NCI-H146 (cell line): ENCODE results near the gene COL6A2.
"Not testable (repeated sequence)": the region's sequence is repeated elsewhere in the genome, so short reads cannot be mapped to it uniquely, and the experiment has no call there.

ENCODE experiments used
- DNase-seq: peaks from one replicate; lab custom pipeline; 2025; lab: John Stamatoyannopoulos, UW

The COL6A2 gene

DNA sequence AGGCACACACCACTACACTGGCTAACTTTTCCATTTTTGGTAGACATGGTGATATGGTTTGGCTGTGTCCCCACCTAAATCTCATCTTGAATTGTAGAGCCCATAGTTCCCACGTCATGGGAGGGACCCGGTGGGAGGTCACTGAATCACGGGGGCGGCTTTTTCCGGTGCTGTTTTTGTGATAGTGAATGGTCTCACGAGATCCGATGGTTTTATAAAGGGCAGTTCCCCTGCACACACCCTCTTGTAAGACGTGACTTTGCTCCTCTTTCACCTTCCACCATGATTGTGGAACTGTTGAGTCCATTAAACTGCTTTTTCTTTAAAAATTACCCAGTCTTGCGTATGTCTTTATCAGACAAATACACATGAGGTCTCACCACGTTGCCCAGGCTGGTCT lies 58.8 kb downstream of the COL6A2 start:
- no peak for DNase-seq

DNA sequence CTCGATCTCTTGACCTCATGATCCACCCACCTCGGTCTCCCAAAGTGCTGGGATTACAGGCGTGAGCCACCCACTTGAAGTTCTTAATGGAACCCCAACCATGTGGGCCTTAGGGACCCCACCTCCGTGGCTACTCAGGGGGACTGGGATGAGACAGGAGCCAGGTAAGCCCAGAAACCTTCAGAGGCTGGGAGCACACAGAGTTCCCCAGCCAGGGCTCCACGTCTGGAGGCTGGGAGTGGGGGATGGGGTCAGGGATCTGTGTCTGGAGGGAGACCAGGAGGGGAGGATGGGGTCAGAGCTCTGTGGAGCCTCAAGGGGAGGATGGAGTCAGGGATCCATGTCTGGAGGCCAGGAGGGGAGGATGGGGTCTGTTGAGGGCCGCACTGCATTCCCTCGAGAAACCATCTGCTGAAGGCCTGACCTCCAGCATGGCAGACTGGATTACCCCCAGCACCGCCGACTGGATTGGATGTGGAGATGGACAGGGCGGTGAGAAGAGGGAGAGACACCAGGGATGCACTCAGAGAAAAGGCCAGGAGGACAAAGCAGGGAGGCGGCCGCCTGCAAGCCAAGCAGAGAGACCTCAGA lies 59.6 kb downstream of the COL6A2 start:
- DNase-seq: no peak

DNA sequence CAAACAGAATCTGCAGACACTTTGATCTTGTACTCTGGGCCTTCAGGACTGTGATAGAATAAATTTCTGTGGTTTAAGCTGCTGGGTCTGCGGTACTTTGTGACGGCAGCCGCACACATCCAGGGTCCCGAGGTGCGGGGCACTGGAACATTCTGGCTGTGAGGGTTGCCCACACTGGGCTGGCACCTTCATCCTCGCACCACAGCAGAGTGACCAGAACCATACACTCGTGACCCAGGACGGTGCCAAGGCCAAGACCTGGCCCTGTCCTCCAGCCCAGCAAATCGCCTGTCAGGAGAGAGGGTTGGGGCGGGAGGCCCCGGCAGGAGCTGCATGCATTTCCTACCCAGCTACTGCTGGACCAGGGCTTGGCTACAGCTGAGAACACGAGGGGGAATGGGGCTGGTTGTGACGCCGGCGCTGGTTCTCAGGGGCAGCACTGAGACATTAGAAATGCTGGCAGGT lies 60.1 kb downstream of the COL6A2 start:
- no peak for DNase-seq

DNA sequence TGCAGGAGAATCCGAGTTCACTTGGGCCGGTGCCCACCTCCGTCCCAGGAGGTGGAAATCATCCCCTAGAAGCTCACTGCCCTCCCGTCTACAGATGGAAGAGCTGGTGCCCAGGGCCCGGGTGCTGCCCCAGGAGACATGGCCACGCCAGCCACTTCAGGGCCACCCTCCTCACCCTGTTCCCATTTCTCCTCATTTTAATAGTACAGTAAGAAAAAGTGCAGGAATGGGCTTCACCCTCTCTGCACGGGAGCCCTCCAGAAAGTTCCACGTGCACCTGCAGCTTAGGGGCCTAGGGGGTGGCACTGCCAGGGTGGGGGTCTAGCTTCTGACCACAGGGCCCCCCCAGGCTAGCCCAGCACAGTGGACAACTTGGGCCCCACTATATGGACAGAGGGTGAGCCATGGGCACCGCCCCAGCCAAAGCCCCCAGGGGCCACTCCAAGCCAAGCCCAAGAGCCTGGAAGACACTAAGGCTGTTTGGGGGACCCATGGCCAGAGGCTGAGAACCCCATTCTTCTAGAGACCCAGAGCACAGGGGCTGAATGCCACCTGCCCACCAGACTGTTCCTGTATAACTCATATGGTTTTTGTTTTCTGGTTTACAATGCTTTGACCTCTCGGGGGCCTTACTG lies 60.9 kb downstream of the COL6A2 start:
- no peak for DNase-seq

DNA sequence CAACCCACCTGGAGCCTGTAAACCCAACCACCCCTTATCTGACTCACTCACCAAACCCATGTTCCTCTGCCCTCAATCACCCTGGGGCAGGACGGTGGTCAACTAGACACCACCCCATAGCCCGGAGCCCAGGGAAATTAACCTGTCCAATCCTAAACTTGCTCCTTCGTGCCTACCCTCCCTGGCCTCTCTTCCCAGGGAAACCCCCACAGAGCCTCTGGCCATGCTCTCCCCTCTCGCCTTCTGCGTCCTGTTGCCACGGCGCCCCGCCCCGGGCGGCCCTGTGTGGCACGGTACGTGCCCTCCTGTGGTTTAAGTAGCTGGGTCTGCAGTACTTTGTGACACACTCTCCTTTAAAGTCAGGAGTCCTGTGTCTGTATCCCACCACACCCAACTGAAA lies 61.5 kb downstream of the COL6A2 start:
- no peak for DNase-seq

DNA sequence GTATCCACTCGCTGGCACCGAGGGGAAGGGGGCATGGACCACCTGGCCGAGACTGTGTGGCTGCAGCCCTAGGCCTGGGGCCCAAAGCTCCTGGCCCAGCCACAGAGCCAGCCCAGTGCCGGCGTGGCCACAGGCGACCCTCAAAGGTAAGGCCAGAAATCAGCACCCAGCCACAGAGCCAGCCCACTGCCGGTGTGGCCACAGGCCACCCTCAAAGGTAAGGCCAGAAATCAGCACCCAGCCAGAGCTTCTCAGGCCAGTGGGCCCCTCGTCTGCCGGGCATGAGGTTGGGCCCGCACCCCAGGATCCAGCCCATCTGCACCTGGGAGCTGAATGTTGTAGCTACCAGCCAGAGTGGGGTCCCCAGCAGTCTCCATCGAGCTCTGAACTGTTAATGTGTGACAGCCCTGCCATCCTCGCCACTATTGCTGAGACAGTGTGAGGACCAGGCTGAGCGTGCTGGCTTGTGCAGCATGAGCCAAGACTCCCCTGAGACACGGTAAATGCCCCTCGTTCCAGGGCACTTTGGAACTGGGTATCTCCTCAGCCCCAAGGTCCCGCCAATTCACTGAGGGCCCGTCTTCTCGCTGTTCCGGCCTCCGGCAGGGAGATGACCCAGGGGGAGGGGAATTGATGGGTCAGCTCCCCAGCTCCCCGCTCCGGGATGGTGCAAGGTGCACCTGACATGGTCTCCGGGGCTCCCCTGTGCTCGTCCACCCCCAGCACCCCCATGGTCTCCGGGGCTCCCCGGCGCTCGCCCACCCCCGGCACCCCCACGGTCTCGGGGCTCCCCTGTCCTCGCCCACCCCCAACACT lies 62.1 kb downstream of the COL6A2 start:
- DNase-seq: no peak

DNA sequence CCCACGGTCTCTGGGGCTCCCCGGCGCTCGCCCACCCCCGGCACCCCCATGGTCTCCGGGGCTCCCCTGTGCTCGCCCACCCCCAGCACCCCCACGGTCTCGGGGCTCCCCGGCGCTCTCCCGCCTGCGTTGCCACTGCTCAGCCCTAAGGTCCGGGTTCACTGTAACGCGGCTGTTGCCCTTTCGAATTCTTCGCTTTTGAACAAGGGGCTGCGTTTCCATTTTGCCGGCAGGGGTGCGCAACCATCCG lies 62.7 kb downstream of the COL6A2 start:
- DNase-seq: no peak

DNA sequence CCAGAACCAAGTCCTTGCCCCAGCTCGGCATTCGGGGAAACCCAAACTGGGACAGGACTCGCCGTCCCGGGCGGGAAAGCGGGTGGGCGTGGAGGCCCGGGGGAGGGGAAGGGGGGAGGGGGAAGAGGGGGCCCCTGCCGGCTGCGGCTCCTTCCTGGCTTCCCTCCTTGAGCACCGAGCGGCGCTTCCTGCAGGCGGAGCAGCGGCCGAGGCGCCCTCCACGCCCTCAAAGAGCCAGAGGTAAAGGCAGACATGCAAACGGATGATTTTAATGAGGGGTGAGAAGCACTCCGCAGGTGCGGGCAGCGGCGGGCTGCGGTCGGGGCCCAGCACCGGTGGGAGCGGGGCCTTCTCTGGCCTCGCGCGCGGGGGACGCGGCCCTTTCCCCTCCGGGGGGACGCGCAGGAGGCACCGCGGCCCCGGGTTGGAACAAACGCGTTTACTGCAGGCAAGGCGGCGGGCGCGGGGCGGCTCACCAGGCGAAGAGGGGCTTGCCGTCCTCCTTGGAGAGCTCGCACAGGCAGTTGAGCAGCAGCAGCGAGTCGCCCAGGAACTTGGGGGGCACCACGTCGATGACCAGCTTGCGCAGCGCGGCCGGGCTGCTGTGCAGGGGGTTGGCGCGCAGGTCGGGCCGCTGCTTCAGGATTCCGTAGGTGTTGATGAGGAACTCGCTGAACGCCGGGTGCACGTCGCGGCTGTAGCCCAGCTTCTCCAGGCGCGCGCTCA lies 63.2 kb downstream of the COL6A2 start:
- DNase-seq: peak; percentile 21

DNA sequence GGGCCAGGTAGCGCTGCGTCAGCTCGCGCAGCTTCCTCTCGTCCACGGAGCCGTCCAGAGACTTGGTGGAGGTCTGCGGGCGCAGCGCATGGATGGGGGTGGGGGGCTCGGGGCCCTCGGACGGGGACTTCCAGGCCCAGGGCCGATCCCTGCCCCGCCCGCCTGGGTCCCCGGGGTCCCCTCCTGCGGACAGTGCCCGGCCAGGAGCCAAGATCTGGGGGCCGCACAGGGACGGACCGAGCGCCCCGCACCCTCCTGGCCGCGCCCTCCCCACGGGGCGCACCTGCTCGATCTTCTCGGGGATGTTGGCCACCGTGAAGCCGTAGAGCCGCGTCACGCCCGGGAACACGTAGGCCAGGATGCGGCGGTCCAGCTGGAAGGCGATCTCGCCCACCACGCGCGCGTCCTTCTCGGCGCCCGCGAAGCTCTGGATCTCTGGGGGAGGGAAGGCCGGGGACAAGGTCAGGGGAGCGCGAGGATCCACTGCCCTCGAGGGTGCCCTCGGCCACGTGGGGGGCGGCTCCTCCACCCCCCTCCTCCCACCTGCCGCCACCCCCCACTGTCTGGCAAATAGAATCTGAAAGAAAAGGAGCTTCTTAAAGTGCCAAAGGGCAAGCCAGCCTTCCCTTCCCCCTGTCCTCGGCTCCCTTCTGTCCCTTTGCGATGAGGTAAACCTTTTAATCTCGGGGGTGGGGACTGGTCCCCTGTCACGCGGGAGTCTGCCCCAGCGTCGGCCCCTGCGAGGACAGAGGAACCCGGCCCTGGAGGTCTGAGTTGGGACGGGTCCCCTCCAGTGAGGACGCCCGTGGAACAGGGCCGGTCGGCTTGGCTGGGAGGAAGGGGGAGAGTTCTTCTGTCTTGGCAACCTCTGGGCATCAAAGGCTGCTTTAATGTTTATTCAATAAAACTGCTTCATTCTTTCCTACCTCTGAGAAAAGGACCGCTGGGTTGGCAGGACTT lies 64.0 kb downstream of the COL6A2 start:
- DNase-seq: no peak

DNA sequence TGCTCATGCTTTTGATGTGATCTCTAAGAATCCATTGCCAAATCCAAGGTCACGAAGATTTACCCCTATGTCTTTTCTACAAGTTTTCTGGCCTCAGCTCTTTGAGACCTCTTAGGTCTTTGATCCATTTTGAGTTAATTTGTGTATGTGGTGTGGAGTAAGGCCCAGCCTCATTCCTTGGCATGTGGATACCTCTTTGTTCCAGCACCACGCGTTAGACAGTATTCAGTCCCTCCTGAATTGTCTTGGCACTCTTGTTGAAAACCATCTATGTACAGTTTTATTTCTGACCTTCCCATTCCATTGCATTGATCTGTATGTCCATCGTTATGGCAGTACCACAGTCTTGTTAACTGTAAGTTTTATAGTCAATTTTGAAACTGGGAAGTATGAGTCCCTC lies 65.5 kb downstream of the COL6A2 start:
- no peak for DNase-seq

DNA sequence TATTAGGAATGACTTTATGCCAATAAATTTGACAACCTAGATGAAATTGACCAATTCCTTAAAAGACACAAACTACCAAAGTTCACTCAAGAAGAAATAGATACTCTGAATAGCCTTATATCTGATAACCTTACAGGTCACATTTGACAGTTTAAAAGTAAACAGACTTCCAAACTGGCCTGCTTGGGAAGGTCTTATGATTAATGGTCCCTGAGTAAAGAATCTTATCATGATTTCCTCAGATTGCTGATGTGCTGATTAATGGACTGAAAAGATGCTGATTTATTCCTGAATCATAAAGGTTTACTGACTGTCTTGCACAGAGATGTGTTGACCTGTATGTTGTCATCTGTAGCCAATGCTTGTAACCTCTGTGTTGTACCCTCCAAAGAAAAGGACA lies 67.2 kb downstream of the COL6A2 start:
- DNase-seq: no peak

DNA sequence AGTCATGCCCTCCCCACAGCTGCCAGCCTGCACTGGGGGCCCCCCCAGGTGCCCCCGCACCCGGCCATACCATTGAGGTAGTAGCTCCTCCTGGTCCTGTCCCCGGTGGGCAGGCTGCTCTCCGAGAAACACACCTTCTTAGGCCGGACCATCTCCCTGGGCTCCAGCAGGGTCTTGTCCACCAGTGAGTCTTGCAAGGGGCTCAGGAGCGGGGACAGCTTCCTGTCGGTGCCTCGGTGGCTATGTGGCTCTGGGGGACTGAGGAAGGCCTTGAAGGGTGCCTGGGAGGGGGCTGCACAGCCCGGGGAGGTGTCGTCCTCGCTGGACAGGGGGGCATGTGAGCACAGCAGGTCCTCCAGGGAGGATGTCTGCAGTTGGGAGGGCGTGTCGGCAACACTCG lies 70.3 kb downstream of the COL6A2 start:
- DNase-seq: no peak

DNA sequence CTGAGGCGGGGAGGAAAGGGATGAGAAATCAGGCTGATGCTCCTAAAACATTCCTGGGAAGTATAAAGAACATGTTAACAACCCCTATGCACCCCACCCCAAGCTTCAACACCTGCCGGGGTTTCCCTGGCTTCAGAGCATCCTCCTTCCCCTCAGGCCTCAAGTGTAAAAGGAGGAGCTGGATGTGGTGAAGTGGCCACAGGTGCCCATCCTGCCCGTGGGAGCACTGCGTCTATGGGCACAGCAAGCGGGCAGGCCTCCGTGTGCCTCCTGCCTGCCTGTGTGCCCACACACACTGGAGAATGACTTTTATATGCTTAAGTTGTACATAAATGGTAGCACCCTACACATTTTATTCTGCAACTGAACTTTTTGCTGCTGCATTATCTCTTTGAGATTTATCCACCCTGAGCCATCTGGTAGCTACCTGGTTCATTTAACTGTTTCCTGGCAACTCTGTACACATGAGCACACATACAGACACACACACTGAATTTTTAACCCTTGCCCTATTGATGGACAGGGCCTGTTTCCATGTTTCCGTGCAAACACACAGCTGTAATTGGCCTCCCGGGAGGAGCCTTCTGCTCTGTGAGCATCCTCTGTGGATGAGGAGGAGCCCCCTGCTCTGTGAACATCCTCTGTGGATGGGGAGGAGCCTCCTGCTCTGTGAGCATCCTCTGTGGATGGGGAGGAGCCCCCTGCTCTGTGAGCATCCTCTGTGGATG lies 70.9 kb downstream of the COL6A2 start:
- no peak for DNase-seq

DNA sequence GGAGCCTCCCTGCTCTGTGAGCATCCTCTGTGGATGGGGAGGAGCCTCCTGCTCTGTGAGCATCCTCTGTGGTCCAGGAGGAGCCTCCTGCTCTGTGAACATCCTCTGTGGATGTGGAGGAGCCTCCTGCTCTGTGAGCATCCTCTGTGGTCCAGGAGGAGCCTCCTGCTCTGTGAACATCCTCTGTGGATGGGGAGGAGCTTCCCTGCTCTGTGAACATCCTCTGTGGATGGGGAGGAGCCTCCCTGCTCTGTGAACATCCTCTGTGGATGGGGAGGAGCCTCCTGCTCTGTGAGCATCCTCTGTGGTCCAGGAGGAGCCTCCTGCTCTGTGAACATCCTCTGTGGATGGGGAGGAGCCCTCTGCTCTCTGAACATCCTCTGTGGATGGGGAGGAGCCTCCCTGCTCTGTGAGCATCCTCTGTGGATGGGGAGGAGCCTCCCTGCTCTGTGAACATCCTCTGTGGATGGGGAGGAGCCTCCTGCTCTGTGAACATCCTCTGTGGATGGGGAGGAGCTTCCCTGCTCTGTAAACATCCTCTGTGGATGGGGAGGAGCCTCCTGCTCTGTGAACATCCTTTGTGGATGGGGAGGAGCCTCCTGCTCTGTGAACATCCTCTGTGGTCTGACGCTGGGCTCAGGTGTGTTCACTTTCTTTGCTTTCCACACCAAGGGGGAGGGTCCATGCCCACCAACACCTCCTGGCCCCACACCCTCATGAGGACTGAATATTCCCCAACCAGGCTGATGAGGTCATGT lies 72.7 kb downstream of the COL6A2 start:
- DNase-seq: not testable (repeated sequence)

DNA sequence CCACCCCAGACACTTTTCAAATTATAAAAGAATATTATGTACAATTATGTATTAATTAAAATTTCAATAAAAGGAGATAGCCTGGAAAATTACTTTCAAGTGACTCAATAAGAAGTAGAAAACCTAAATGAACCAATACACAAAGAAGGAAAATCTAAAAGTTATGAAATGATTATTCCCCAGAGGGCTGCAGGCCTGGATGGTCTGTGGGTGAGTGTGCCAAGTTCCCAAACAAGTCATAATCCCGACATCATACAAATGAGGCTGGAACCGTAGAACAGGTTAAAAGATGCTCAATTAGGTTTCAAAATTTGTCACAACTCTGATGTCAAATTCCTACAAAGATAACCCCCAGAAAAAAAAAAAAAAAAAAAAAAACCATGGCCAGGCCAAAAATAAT lies 73.7 kb downstream of the COL6A2 start:
- no peak for DNase-seq

DNA sequence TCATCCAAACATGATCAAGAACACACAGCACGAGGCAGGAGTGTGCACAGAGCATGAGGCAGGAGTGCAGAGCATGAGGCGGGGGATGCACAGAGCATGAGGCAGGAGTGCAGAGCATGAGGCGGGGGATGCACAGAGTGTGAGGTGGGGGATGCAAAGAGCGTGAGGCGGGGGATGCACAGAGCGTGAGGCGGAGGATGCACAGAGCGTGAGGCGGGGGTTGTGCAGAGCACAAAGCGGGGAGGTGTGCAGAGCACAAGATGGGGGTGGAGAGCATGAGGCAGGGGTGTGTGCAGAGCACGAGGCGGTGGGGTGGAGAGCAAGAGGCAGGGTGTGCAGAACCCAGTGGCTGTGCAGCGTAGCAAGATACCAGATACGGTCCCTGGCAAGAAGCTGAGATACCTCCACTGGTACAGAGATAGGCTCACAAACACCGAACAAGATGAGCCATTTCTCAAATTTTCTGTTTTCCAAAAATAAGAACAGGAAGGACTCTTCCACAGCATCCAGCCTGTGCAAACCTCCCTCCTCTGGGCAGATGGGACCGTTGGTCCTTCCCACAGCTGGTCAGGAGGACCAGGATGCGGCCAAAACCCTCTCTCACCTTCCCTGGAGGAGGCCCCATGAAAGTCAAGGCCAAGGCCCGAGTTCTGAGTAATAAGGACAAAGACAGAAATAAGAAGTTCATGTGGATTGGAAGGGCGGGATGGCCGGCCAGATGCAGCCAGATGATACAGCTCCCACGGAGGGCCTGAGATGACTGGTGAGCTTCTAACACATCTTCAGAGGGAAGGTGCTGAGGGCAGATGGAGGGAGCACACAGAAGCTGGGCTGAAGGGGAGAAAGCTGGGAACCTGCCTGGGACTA lies 74.3 kb downstream of the COL6A2 start:
- no peak for DNase-seq

DNA sequence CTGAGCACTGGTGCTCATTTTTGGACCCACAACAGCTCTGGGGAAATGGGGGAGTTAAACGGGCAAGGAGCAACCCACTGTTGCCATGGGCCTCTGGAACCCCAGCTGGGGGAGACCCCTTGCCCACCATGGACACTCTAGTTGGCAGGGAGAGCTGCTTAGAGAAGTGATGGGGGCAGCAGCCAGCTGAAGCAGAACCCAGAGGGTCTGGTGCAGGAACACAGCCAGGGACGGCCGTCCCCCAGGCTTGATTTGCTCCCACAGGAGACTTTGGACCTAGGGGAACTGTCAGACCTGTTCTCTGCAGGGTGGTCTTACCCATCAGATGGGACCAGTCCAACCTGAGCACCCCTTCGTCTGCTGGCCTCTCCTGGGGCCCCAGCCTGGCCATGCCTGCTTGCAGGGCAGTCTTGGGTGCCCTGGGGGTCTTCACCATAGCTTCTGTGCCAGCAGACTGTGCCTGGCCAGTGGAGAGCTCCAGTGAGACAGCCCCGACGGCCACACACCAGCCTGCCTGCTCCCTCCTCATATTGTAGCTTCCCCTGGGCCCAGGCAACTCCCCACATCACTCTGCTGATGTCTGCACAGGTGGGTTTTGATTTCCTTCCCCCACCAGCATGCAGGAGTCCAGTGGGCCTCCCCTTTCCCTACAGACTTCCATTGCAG lies 75.1 kb downstream of the COL6A2 start:
- DNase-seq: no peak

DNA sequence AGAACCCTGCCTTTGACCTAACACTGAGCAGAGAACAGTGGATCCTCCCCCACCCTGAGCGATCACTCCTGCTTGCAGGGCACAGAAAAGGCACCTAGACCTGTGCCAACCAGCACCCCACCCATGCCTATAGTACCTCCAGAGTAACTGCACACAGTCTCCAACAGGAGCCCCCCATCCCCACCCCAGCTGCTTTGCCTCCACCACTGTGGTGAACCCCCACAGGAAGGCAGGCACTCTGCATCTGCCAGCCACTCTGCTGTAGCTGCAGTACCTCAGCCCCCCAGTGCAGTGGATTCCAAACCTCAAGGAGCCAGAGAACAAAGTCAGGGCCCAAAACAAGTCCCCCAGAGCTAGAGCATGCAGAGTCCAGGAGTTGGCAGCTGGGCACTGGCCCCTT lies 75.7 kb downstream of the COL6A2 start:
- DNase-seq: no peak
